Breast epithelium (tissue), 3 donors: ENCODE results near the gene PXDC1.

ENCODE experiments used
- POLR2A ChIP-seq: fragments of 450-650 bp; IDR thresholded peaks from one replicate; pipeline ENCODE4 v1.6.1; 2016; ENCODE audit warnings: antibody characterized with exemption, mild to moderate bottlenecking, moderate library complexity
- TF ChIP-seq, protein P1 (sequence below), 3 donors: fragments of 450-650 bp; IDR thresholded peaks; one replicate each; pipeline ENCODE4 v1.5.1; 2016 to 2017; ENCODE audit warnings: antibody characterized with exemption in 3 of 3, mild to moderate bottlenecking in 3 of 3, moderate library complexity in 3 of 3

GRCh38 chr6:3718407-3718806 lies 33.1 kb downstream of the PXDC1 start:
- TF ChIP-seq, protein P1, sequence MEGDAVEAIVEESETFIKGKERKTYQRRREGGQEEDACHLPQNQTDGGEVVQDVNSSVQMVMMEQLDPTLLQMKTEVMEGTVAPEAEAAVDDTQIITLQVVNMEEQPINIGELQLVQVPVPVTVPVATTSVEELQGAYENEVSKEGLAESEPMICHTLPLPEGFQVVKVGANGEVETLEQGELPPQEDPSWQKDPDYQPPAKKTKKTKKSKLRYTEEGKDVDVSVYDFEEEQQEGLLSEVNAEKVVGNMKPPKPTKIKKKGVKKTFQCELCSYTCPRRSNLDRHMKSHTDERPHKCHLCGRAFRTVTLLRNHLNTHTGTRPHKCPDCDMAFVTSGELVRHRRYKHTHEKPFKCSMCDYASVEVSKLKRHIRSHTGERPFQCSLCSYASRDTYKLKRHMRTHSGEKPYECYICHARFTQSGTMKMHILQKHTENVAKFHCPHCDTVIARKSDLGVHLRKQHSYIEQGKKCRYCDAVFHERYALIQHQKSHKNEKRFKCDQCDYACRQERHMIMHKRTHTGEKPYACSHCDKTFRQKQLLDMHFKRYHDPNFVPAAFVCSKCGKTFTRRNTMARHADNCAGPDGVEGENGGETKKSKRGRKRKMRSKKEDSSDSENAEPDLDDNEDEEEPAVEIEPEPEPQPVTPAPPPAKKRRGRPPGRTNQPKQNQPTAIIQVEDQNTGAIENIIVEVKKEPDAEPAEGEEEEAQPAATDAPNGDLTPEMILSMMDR (IDR thresholded peaks at IDR 0.05), result no peak
- TF ChIP-seq POLR2A, result no peak
